Fibroblast of lung (primary cell): ENCODE data around the gene NR5A1. TPM values are rescaled to one million over a fixed set of nuclear protein-coding genes. Genes with fewer than 3 reads are reported as not detected.

Experiments
- DNase-seq, 2 donors: peaks; one replicate each; pipeline versions ENCODE4 v3.0.0 to v3.0.0-alpha.2; 2010; ENCODE audit warnings: low read depth in 2 of 2
- H2AFZ ChIP-seq: 2 replicates; pipeline ENCODE4 v1.5.1; 2012; ENCODE audit warnings: low read length, control low read depth, inconsistent platforms
- H3K27ac ChIP-seq: 2 replicates; pipeline ENCODE4 v1.5.1; 2011; ENCODE audit warnings: low read length, control low read depth; ENCODE audit not compliant: insufficient read depth
- H3K27me3 ChIP-seq: 2 replicates; pipeline ENCODE4 v1.5.1; 2011; ENCODE audit warnings: mild to moderate bottlenecking, low read length; ENCODE audit not compliant: control insufficient read depth, insufficient read depth
- H3K36me3 ChIP-seq: 2 replicates; pipeline ENCODE4 v1.5.1; 2011; ENCODE audit warnings: low read length; ENCODE audit not compliant: control insufficient read depth, insufficient read depth
- H3K4me1 ChIP-seq: 2 replicates; pipeline ENCODE4 v1.5.1; 2011; ENCODE audit warnings: low read length; ENCODE audit not compliant: control insufficient read depth, insufficient read depth; ENCODE audit errors: extremely low read depth
- H3K4me2 ChIP-seq: 2 replicates; pipeline ENCODE4 v1.5.1; 2011; ENCODE audit warnings: low read length, control low read depth; ENCODE audit not compliant: insufficient read depth; ENCODE audit errors: extremely low read depth
- H3K4me3 ChIP-seq, 4 experiments: fragments of 200-600 bp in 1 of 4; sonication (generic) in 1 of 4; replicated peaks in 1 of 4; 2 replicates each; pipeline ENCODE4 v1.5.1; 2011 to 2016; ENCODE audit warnings: low read length in 4 of 4, low read depth in 3 of 4, mild to moderate bottlenecking in 3 of 4, control low read depth in 2 of 4, inconsistent platforms in 1 of 4, mixed read lengths in 1 of 4; ENCODE audit not compliant: insufficient read depth in 1 of 4; ENCODE audit errors: control extremely low read depth in 1 of 4
- H3K79me2 ChIP-seq: 2 replicates; pipeline ENCODE4 v1.5.1; 2012; ENCODE audit warnings: mild to moderate bottlenecking, low read length, inconsistent platforms; ENCODE audit not compliant: control insufficient read depth, insufficient read depth
- H3K9ac ChIP-seq: 2 replicates; pipeline ENCODE4 v1.5.1; 2011; ENCODE audit warnings: mild to moderate bottlenecking, low read length, control low read depth; ENCODE audit not compliant: insufficient read depth
- H3K9me3 ChIP-seq: 2 replicates; pipeline ENCODE4 v1.5.1; 2012; ENCODE audit warnings: low read depth, low read length; ENCODE audit not compliant: control insufficient read depth, insufficient read depth
- H4K20me1 ChIP-seq: 2 replicates; pipeline ENCODE4 v1.5.1; 2011; ENCODE audit warnings: low read length; ENCODE audit not compliant: control insufficient read depth, insufficient read depth; ENCODE audit errors: extremely low read depth
- CTCF ChIP-seq, 2 donors: IDR thresholded peaks in 1 of 2; conservative IDR thresholded peaks in 1 of 2; 1 replicate in 1 of 2; 2 replicates in 1 of 2; pipeline ENCODE4 v1.5.1; 2011 to 2012; ENCODE audit warnings: low read length in 2 of 2, control low read depth in 1 of 2, inconsistent platforms in 1 of 2, low read depth in 1 of 2, mild to moderate bottlenecking in 1 of 2
- EZH2 ChIP-seq: IDR thresholded peaks from 2 replicates; pipeline ENCODE4 v1.5.1; 2012; ENCODE audit warnings: low read length, control low read depth, mild to moderate bottlenecking; ENCODE audit errors: missing control alignments
- polyA plus RNA-seq, 2 donors: library from polyadenylated mRNA; depleted of rRNA in 1 of 2; stranded (reverse) in 1 of 2; unstranded in 1 of 2; fragments of >200 nt; gene quantifications; 2 replicates each; pipeline ENCODE4 v1.2.1, GENCODE V29; 2011 to 2012; ENCODE audit warnings: missing spikeins in 1 of 2
- total RNA-seq: library from RNA; depleted of rRNA; stranded (reverse); fragments of >200 nt; gene quantifications from 2 replicates; pipeline ENCODE4 v1.2.1, GENCODE V29; 2014

NR5A1 gene
- total and polyA plus RNA-seq, 2 donors (not counting 1 experiment from before 2014, with no cell fraction given), result not detected

- Histone ChIP-seq H3K9me3 (no peaks in the 10 kb centered on the region), H3K4me2 (no peak overlapping the region), H4K20me1 (no peaks in the 10 kb centered on the region), H2AFZ (no peak overlapping the region), H3K27me3 (peaks cover 12% of the 10 kb centered on the region), H3K36me3 (no peaks in the 10 kb centered on the region), H3K79me2 (no peaks in the 10 kb centered on the region), H3K27ac (no peak overlapping the region), H3K4me3 (no peak overlapping the region), H3K4me1 (no peaks in the 10 kb centered on the region), H3K9ac (no peak overlapping the region)
- no peak for DNase-seq
- TF ChIP-seq CTCF (conservative IDR thresholded peaks at IDR 0.05 in 1 of 2, IDR thresholded peaks at IDR 0.05 in 1 of 2; ENCODE audit: low read depth in 1 of 2, low read length in 2 of 2) (no peak), EZH2 (no peak)
Observed at GRCh38 chr9:124493794-124494479, 13.3 kb downstream of the NR5A1 start.

- no peaks in the 10 kb centered on the region for H3K36me3 ChIP-seq
- no peaks in the 10 kb centered on the region for H3K79me2 ChIP-seq
- no peak for DNase-seq
- no peaks in the 10 kb centered on the region for H3K9me3 ChIP-seq
- H3K9ac ChIP-seq, result no peak overlapping the region
- H4K20me1 ChIP-seq, result no peaks in the 10 kb centered on the region
- no peak overlapping the region for H3K4me3 ChIP-seq
- H3K27ac ChIP-seq, result no peak overlapping the region
- H3K27me3 ChIP-seq, result peaks cover 18% of the 10 kb centered on the region
- TF ChIP-seq EZH2 (no peak), CTCF (conservative IDR thresholded peaks at IDR 0.05 in 1 of 2, IDR thresholded peaks at IDR 0.05 in 1 of 2; ENCODE audit: low read depth in 1 of 2, low read length in 2 of 2) (no peak)
- H2AFZ ChIP-seq, result no peak overlapping the region
- H3K4me1 ChIP-seq, result no peaks in the 10 kb centered on the region
- H3K4me2 ChIP-seq, result no peak overlapping the region
Observed at GRCh38 chr9:124493218-124493617, 14.0 kb downstream of the NR5A1 start.

- no peak overlapping the region for H3K9ac ChIP-seq
- DNase-seq, result no peak
- H3K4me1 ChIP-seq, result no peaks in the 10 kb centered on the region
- no peak overlapping the region for H2AFZ ChIP-seq
- TF ChIP-seq EZH2 (no peak), CTCF (conservative IDR thresholded peaks at IDR 0.05 in 1 of 2, IDR thresholded peaks at IDR 0.05 in 1 of 2; ENCODE audit: low read depth in 1 of 2, low read length in 2 of 2) (no peak)
- H4K20me1 ChIP-seq, result no peaks in the 10 kb centered on the region
- no peaks in the 10 kb centered on the region for H3K79me2 ChIP-seq
- no peaks in the 10 kb centered on the region for H3K9me3 ChIP-seq
- H3K36me3 ChIP-seq, result no peaks in the 10 kb centered on the region
- no peak overlapping the region for H3K4me3 ChIP-seq
- H3K4me2 ChIP-seq, result no peak overlapping the region
- H3K27me3 ChIP-seq, result peaks cover 21% of the 10 kb centered on the region
- H3K27ac ChIP-seq, result no peak overlapping the region
Observed at GRCh38 chr9:124492818-124493217, 14.4 kb downstream of the NR5A1 start.
